A549 (cell line): Measurements from ENCODE around the gene ALDH16A1. TPM values are rescaled to one million over a fixed set of nuclear protein-coding genes. Genes with fewer than 3 reads are reported as not detected.
A peak's percentile ranks its signal among the peaks of the same experiment; 100 is the strongest.

ENCODE experiments used
- ATAC-seq, 2 experiments: fragments of 200-7000 bp in 1 of 2; fragments of >200 bp in 1 of 2; cut with Nextera tagmentation in 1 of 2; cut with Tn5 transposase in 1 of 2; 3 replicates each; pipeline versions ENCODE4 v1.8.0 to v1.9.1; 2018 to 2020; ENCODE audit warnings: mild to moderate bottlenecking in 1 of 2, moderate library complexity in 1 of 2
- CTCF ChIA-PET: fragments of 300-600 bp; sonication (Branson Sonifier 250); formaldehyde crosslinking; extraction: SDS; loops from one replicate; lab custom pipeline; 2021; ENCODE audit warnings: antibody characterized with exemption, inconsistent platforms; lab: Yijun Ruan, JAX
- POLR2A ChIA-PET: fragments of 350-600 bp; formaldehyde crosslinking; extraction: SDS; loops from one replicate; lab custom pipeline; 2021; ENCODE audit warnings: antibody characterized with exemption, inconsistent platforms; lab: Yijun Ruan, JAX
- DNase-seq, 2 experiments: peaks; one replicate each; pipeline versions ENCODE4 v3.0.0 to v3.0.0-alpha.2; 2011 to 2016; ENCODE audit warnings: low read depth in 1 of 2, low spot score in 1 of 2
- FAIRE-seq: peaks from 2 replicates; lab custom pipeline; 2011; peaks lifted over from hg19 to GRCh38; lab: Jason Lieb, UNC
- H3K27ac ChIP-seq, 2 experiments: fragments of >200 bp; sonication (Bioruptor Twin); formaldehyde crosslinking; 3 replicates each; pipeline ENCODE4 v1.5.1; 2016 to 2017
- H3K4me1 ChIP-seq: fragments of >200 bp; sonication (Bioruptor Twin); formaldehyde crosslinking; 3 replicates; pipeline ENCODE4 v1.6.1; 2016
- H3K4me2 ChIP-seq: fragments of >200 bp; sonication (Bioruptor Twin); formaldehyde crosslinking; 3 replicates; pipeline ENCODE4 v1.6.1; 2016
- H3K4me3 ChIP-seq: fragments of >200 bp; sonication (Bioruptor Twin); formaldehyde crosslinking; 3 replicates; pipeline ENCODE4 v1.5.1; 2016
- H3K9me3 ChIP-seq: fragments of >200 bp; sonication (Bioruptor Twin); formaldehyde crosslinking; 3 replicates; pipeline ENCODE4 v1.6.1; 2016
- BHLHE40 ChIP-seq: IDR thresholded peaks from 2 replicates; pipeline ENCODE4 v1.6.1; 2012; ENCODE audit warnings: low read depth, low read length, inconsistent platforms
- CBX8 ChIP-seq: fragments of 200-600 bp; sonication (generic); IDR thresholded peaks from 2 replicates; pipeline ENCODE4 v1.6.1; 2016
- E2F6 ChIP-seq: IDR thresholded peaks from 2 replicates; pipeline ENCODE4 v1.6.1; 2012; ENCODE audit warnings: low read depth, borderline replicate concordance
- EP300 ChIP-seq, 2 experiments: fragments of >200 bp; sonication (Bioruptor Twin); formaldehyde crosslinking; IDR thresholded peaks; 2 replicates in 1 of 2; 3 replicates in 1 of 2; pipeline ENCODE4 v1.6.1; 2016 to 2017
- ESRRA ChIP-seq: fragments of 150-350 bp; IDR thresholded peaks from 2 replicates; pipeline ENCODE4 v1.6.1; 2014; ENCODE audit warnings: mild to moderate bottlenecking, low read length, borderline replicate concordance
- HOXA7 ChIP-seq: fragments of 250-450 bp; sonication (Bioruptor Pico); IDR thresholded peaks from 2 replicates; pipeline ENCODE4 v1.5.0; 2020; ENCODE audit warnings: mild to moderate bottlenecking, moderate library complexity
- HOXB5 ChIP-seq: fragments of 250-450 bp; sonication (Bioruptor Pico); IDR thresholded peaks from 2 replicates; pipeline ENCODE4 v1.5.0; 2020; ENCODE audit warnings: mild to moderate bottlenecking, moderate library complexity
- JUN ChIP-seq, 2 experiments: fragments of >200 bp; sonication (Bioruptor Twin); formaldehyde crosslinking; IDR thresholded peaks; 2 replicates in 1 of 2; 3 replicates in 1 of 2; pipeline ENCODE4 v1.6.1; 2016 to 2017
- KDM1A ChIP-seq: fragments of 200-600 bp; sonication (generic); IDR thresholded peaks from 2 replicates; pipeline ENCODE4 v1.6.1; 2016; ENCODE audit warnings: low read depth, mild to moderate bottlenecking
- MAFK ChIP-seq: fragments of 450-650 bp; IDR thresholded peaks from 2 replicates; pipeline ENCODE4 v1.6.1; 2014; ENCODE audit not compliant: partially characterized antibody
- MAX ChIP-seq: IDR thresholded peaks from 2 replicates; pipeline ENCODE4 v1.6.1; 2012
- MYC ChIP-seq: IDR thresholded peaks from 2 replicates; pipeline ENCODE4 v1.6.1; 2012; ENCODE audit warnings: mild to moderate bottlenecking, inconsistent platforms, low read length, improper control_type of control experiment, borderline replicate concordance
- NFE2L2 ChIP-seq: fragments of 150-350 bp; conservative IDR thresholded peaks from 2 replicates; pipeline ENCODE4 v1.6.1; 2014; ENCODE audit warnings: low read length
- POLR2A ChIP-seq: IDR thresholded peaks from 2 replicates; pipeline ENCODE4 v1.6.1; 2012; ENCODE audit warnings: mild to moderate bottlenecking, low read length
- RARB ChIP-seq: fragments of 250-450 bp; sonication (Bioruptor Pico); IDR thresholded peaks from 2 replicates; pipeline ENCODE4 v1.8.0; 2021; ENCODE audit warnings: mild to moderate bottlenecking, moderate library complexity
- RCOR1 ChIP-seq: fragments of 150-350 bp; IDR thresholded peaks from 2 replicates; pipeline ENCODE4 v1.6.1; 2014; ENCODE audit warnings: antibody characterized with exemption, low read length, low read depth
- REST ChIP-seq: fragments of 200-600 bp; sonication (generic); IDR thresholded peaks from 2 replicates; pipeline ENCODE4 v1.6.1; 2016; ENCODE audit warnings: antibody characterized with exemption, mild to moderate bottlenecking, moderate library complexity
- RNF2 ChIP-seq: fragments of 200-600 bp; sonication (generic); IDR thresholded peaks from 2 replicates; pipeline ENCODE4 v1.6.1; 2016; ENCODE audit warnings: low read depth, mild to moderate bottlenecking, antibody characterized with exemption, moderate library complexity, borderline replicate concordance
- SMC3 ChIP-seq: fragments of >200 bp; sonication (Bioruptor Twin); formaldehyde crosslinking; IDR thresholded peaks from 3 replicates; pipeline ENCODE4 v1.6.1; 2018; ENCODE audit warnings: inconsistent platforms
- SREBF2 ChIP-seq: fragments of 450-650 bp; IDR thresholded peaks from 2 replicates; pipeline ENCODE4 v1.6.1; 2014; ENCODE audit warnings: mild to moderate bottlenecking, moderate library complexity
- TFCP2L1 ChIP-seq: fragments of 250-450 bp; sonication (Bioruptor Pico); IDR thresholded peaks from 2 replicates; pipeline ENCODE4 v1.5.0; 2021; ENCODE audit warnings: mild to moderate bottlenecking
- TP53 ChIP-seq: fragments of 250-450 bp; sonication (Bioruptor Pico); IDR thresholded peaks from 2 replicates; pipeline ENCODE4 v1.5.0; 2021; ENCODE audit warnings: mild to moderate bottlenecking, moderate library complexity
- USF2 ChIP-seq: fragments of 450-650 bp; IDR thresholded peaks from 2 replicates; pipeline ENCODE4 v1.6.1; 2014; ENCODE audit warnings: antibody characterized with exemption
- ZFP36 ChIP-seq: fragments of 450-650 bp; IDR thresholded peaks from 2 replicates; pipeline ENCODE4 v1.6.1; 2014; ENCODE audit warnings: borderline replicate concordance; ENCODE audit not compliant: partially characterized antibody
- WGBS: methylation state at CpG from one replicate; pipeline ENCODE4 v1.1.6; 2017; ENCODE audit errors: missing lambda C conversion rate; 5-methylcytosine and 5-hydroxymethylcytosine counted together
- polyA plus RNA-seq, 4 experiments: library from polyadenylated mRNA; depleted of rRNA in 3 of 4; stranded (reverse); fragments of >200 nt; fragmentation: RNase III in 1 of 4; extraction: RNeasy Plus Mini Kit Qiagen cat#74134 plus additional on column Dnase treatment in 1 of 4; gene quantifications; 2 replicates in 3 of 4; 3 replicates in 1 of 4; pipeline ENCODE4 v1.2.3, GENCODE V29; 2011 to 2017
- TF ChIP-seq, protein P1 (sequence below): fragments of >200 bp; sonication (Bioruptor Twin); formaldehyde crosslinking; IDR thresholded peaks from 3 replicates; pipeline ENCODE4 v1.5.1; 2016
- TF ChIP-seq, protein P2 (sequence below): fragments of 150-350 bp; IDR thresholded peaks from 2 replicates; pipeline ENCODE4 v1.6.1; 2014; ENCODE audit warnings: low read depth, mild to moderate bottlenecking, low read length

The ALDH16A1 gene
- polyA plus RNA-seq, 2 of the 4 experiments (the other 2 are of a cell fraction): 10.2 to 23.0 TPM

DNA sequence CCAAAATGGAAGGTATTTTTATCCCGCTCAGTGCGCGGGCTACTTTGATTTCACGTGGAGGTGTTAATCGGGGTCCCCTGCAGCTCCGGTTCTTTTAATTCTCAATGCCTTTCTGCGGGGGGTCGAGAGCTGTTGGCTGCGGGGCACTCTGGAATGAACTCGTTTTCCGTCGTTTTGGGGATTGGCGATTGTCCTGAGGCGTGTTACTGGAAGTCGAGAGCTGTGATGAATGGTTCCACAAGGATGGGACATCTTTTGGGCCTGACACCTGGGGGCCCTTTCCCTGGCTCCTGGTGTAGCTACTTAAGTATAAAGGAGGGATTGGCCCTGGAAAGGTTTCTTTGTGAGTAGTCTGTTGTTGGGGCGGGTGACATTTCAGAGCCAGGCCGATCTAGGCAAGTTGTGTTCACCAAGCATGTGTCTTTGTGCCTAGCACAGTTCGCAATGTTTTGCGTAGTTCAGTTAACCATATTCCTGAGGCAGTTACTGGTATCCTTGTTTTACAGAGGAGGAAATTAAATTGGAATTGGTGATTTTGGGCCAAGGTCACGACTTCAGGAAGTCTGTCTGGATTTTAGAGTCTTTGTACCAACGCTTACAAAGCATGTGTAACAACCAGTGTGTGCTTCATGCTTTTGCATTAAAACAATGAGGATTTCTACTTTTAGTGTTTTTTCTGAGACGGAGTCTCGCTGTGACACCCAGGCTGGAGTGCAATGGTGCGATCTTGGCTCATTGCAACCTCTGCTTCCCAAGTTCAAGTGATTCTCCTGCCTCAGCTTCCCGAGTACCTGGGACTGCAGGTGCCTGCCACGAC lies 35.2 kb downstream of the ALDH16A1 start:
- CTCF ChIA-PET: interaction anchor here (0.6 to 2.4 kb wide), 5 partner anchors 15 to 190 kb away, joined by 3 to 11 read pairs (median 3); partner anchors contain the start of gene FLT3LG
- FAIRE-seq: no peak
- POLR2A ChIA-PET: interaction anchor here (0.6 to 1.5 kb wide), 7 partner anchors 8 to 152 kb away, joined by 3 to 12 read pairs (median 5); partner anchors contain the start of genes ALDH16A1 and RPS11
- Histone ChIP-seq H3K4me2 (peak overlapping the region; percentile 80), H3K9me3 (no peaks in the 10 kb centered on the region)
- TF ChIP-seq USF2: no peak
- TF ChIP-seq MYC: 0 out of 2 replicates have a peak, but pooled peaks have one; percentile 5
- peak in 1 of 2 experiments; percentile 32; a peak in 3 of 5 replicates for TF ChIP-seq JUN (IDR thresholded peaks at IDR 0.05)
- TF ChIP-seq BHLHE40: no peak
- TF ChIP-seq, protein P1, sequence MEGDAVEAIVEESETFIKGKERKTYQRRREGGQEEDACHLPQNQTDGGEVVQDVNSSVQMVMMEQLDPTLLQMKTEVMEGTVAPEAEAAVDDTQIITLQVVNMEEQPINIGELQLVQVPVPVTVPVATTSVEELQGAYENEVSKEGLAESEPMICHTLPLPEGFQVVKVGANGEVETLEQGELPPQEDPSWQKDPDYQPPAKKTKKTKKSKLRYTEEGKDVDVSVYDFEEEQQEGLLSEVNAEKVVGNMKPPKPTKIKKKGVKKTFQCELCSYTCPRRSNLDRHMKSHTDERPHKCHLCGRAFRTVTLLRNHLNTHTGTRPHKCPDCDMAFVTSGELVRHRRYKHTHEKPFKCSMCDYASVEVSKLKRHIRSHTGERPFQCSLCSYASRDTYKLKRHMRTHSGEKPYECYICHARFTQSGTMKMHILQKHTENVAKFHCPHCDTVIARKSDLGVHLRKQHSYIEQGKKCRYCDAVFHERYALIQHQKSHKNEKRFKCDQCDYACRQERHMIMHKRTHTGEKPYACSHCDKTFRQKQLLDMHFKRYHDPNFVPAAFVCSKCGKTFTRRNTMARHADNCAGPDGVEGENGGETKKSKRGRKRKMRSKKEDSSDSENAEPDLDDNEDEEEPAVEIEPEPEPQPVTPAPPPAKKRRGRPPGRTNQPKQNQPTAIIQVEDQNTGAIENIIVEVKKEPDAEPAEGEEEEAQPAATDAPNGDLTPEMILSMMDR: no peak
- 0 out of 2 replicates have a peak, but pooled peaks have one; percentile 2 for TF ChIP-seq HOXA7
- TF ChIP-seq SREBF2: no peak
- TF ChIP-seq TP53: peak; percentile 37; the same call in 1 of the 2 replicates
- TF ChIP-seq NFE2L2: no peak
- no peak for TF ChIP-seq HOXB5 (CRISPR knock-in tag)
- TF ChIP-seq KDM1A: no peak
- TF ChIP-seq RARB (CRISPR knock-in tag): peak; percentile 64; the same call in 1 of the 2 replicates
- no peak for TF ChIP-seq REST
- TF ChIP-seq MAFK: no peak
- no peak for TF ChIP-seq RCOR1
- no peak for TF ChIP-seq RNF2
- no peak for TF ChIP-seq ZFP36
- TF ChIP-seq, all 56 proteins: peak for 5
- DNase-seq (no peak), ATAC-seq (no peak)
- Histone ChIP-seq H3K4me3 (peak overlapping the region; percentile 71), H3K4me1 (peaks cover 29% of the 10 kb centered on the region), H3K27ac (peak overlapping the region; percentile 94 to 95)
- WGBS: under 1% methylated on average over 26 of the region's 26 CpGs

DNA sequence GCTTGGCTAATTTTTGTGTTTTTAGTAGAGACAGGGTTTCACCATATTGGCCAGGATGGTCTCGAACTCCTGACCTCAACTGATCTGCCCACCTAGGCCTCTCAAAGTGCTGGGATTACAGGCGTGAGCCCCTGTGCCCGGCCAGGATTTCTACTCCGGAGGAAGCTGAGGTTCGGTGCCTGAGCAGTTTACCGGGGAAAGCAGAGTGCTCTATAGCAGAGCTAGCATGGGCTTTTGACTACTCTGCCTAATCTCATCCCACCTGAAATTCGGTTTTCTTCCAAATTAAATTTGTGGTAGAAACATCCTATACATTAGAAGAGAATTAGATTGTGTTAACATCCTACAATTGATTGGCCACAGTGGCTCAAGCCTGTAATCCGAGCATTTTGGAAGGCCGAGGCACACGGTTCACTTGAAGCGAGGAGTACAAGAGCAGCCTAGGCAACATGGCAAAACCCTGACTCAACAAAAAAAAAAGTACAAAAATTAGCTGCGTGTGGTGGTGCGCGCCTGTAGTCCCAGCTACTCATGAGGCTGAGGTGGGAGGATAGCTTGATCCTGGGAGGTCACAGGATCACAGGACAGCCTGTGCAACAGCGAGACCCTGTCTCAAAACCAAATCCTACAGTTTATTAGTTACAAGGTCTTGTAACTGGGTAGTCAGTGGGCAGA lies 36.0 kb downstream of the ALDH16A1 start:
- peaks cover 29% of the 10 kb centered on the region for H3K4me1 ChIP-seq
- WGBS: 4% methylated on average over 15 of the region's 15 CpGs
- CTCF ChIA-PET: interaction anchor here (0.6 to 2.4 kb wide), 5 partner anchors 10 to 189 kb away, joined by 3 to 11 read pairs (median 3); partner anchors contain the start of gene FLT3LG
- ATAC-seq (no peak), FAIRE-seq (no peak)
- no peak for TF ChIP-seq TFCP2L1 (CRISPR knock-in tag)
- no peak for TF ChIP-seq POLR2A
- TF ChIP-seq MAX: no peak
- peak; percentile 14; the same call in 1 of the 2 replicates for TF ChIP-seq E2F6
- TF ChIP-seq, protein P2, sequence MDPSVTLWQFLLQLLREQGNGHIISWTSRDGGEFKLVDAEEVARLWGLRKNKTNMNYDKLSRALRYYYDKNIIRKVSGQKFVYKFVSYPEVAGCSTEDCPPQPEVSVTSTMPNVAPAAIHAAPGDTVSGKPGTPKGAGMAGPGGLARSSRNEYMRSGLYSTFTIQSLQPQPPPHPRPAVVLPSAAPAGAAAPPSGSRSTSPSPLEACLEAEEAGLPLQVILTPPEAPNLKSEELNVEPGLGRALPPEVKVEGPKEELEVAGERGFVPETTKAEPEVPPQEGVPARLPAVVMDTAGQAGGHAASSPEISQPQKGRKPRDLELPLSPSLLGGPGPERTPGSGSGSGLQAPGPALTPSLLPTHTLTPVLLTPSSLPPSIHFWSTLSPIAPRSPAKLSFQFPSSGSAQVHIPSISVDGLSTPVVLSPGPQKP: no peak
- no peak for TF ChIP-seq CBX8
- TF ChIP-seq KDM1A: no peak
- no peak for TF ChIP-seq SMC3
- TF ChIP-seq HOXA7: no peak
- TF ChIP-seq ESRRA: no peak
- TF ChIP-seq MAFK: peak; percentile 95
- TF ChIP-seq MYC: no peak
- TF ChIP-seq EP300 (IDR thresholded peaks at IDR 0.05): no peak
- TF ChIP-seq, all 56 proteins: peak for 2
- Histone ChIP-seq H3K4me2 (peak overlapping the region; percentile 80), H3K9me3 (no peaks in the 10 kb centered on the region), H3K27ac (peak overlapping the region; percentile 94 to 95), H3K4me3 (peak overlapping the region; percentile 71)
- no peak for DNase-seq
- POLR2A ChIA-PET: interaction anchor here (1.3 kb wide), 1 partner anchor 10 kb away, joined by 3 read pairs; no protein-coding TSS in a partner anchor
